ENCODE data around the gene GHRHR.

The GHRHR gene

GRCh38 chr7:30987178-30987577 is 23.4 kb downstream of the GHRHR start:
- no peak for DNase-seq

DNA sequence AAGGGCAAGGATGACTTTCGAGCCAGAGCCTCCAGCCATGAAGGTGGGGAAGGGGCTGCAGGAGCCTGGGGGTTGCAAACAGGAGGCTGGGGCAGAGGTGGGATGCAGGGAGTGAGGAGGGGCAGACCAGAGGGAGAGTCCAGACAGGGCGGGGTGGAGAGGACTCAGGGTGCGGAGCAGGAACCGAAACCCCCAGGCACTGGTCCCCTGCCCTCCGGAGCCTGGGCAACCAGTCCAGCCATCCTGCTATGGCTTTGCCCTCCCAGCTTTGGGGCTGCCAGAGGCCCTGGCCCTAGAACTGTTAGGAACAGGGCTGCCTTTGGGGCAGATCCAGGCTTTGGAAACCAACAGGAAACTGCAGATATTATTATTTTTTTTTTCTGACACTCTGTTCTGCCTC is 24.2 kb downstream of the GHRHR start:
- no peak for DNase-seq

DNA sequence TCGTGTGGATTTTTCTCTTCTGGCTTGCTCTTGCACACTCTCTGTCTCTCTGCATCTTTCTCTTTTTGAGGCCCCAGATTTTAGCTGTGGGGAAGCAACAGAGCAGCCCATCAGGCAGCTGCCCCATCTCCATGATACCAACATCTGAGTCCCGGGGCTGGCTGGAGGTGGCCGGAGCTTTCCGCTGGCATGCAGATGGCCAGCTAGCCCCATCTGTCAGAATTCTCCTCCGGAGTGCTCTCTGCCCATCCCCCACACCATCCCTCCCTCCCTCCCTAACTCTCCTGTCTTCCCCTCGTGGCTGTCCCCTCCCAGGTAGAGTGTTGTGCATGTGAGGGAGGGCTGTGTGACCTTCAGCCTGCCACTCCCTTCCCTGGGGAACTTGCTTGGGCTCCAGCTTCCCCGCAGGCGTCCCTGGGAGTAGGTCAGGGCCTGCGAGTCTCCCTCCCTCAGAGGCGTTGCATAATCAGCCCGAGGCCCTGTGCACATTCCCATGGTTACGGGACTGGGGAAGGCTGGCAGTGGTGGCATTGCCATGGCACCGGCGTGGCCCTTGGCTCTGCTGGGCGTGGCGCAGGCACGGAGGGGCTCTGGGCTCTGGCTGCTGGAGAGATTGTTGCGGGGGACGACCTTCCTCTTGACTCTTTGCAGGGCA is 24.7 kb downstream of the GHRHR start:
- DNase-seq = no peak

GRCh38 chr7:30989008-30989823 is 25.5 kb downstream of the GHRHR start:
- no peak for DNase-seq

GRCh38 chr7:30989824-30990672 is 26.3 kb downstream of the GHRHR start:
- no peak for DNase-seq

DNA sequence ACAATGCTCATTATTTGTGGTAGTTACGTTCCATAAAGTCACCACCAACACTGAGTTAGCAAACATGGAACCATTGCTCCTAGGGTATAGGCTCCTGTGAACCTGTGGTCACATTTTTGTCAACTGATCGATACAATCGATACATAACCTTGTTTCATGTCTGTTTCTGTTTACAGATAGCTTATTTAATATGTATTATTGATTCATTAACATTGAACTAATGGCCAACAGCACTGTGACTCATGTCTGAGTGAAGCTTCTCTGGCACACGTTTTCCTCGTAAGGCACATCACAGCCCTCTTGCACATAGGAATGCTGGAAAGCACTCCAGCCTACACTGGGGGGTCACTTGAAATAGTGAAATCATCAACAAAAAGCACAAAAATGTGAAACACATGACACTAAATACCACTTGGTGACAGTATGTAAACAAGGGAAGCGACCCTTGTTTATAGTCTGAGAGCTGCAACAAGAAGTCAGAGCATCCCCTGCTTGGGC is 27.0 kb downstream of the GHRHR start:
- DNase-seq = no peak

DNA sequence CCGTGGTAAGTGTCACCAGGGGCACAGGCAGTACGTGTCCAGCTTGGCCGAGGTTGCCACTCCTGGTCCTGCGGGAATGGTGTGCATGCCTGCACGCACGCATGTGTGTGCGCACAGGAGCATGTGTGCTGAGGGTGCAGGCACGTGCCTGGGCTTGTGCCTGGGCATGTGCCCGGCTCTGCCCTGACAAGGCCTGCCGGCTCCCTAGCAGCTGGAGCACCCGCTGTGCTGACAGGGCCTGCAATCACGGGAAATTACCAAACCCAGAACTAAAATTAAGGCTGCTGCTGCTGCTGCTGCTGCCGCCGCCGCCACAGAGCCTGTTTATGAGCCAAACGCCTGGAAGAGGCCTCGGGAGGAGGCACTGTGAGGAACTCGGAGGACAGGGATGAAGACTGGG is 28.7 kb downstream of the GHRHR start:
- DNase-seq = no peak

DNA sequence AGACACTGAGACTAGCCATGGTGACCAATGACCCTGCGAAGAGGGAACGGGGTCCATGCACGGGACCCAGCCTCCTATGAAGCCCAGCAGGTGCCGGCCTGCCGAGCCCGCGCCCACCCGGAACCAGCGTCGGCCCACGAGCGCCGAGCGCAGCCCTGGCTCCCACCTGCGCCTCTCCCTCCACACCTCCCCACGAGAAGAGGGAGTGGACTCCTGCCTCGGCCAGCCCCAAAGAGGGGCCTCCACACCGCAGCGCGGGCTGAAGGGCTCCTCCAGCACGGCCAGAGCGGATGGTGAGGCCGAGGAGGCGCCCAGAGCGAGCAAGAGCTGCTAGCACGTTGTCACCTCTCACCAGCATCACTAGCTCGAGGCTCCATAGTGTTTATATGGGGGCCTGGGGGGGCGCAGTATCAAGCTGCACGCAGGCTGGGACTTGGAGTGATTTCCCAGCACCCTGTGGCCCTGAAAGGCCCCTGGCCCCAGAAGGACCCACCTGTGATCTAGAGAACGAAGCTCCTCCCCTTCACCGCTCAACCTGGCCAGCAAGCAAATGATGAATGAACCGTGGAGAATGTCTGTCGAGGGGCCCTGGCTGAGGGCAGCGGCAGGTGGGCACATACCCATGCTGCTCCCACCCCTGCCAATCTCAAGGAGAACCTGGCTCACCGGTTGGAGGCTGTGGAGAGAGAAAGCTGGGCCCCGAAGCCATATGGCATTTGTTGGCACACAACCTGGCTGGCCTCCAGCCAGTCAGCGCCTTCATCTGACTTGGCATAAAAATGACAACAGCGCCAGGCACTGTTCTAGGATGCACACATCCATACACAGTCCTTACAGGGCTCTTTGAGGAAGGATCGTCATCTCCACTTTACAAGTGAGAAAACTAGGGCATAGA is 30.7 kb downstream of the GHRHR start:
- no peak for DNase-seq

GRCh38 chr7:30995536-30995935 is 31.8 kb downstream of the GHRHR start:
- no peak for DNase-seq

DNA sequence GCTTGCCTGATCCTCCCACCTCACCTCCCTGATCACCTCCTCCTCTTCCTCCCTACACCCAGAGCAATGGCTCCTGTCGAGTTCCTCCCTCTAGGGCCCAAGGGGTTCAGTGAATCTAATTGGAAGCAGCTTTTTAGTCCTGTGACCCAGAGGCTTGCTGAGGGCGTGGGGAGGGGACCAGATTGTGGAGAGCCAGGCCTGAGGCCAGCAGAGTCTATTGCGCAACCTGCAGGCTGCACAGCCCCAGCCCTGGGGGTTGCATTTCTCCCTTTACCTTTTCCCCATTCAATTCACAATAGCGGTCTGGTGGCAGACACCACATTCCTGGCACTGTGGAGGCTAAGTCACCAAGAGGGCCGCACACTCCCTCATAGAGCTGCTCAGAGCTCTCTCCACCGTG is 32.5 kb downstream of the GHRHR start:
- no peak for DNase-seq

- no peak for DNase-seq
Measured at GRCh38 chr7:30996883-30997282, 33.1 kb downstream of the GHRHR start.

DNA sequence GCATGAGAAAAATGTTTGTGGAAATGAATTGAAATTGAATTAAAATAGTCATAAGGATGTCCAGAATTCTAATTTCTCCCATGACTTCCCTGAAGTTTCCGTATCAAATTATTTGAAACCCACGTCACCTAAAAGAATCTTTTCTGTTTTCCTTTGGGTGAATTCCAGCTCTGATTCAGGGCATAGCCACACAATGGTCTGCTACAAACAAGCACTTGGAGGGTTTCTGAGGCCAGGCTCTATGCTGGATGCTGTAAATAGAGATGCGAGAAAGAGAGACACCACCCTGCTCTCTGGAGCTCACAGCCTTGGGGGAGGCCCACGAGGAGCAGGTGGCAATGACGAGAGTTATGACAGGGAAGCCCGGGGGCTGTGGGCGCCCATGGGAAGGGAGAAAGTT is 33.6 kb downstream of the GHRHR start:
- no peak for DNase-seq

DNA sequence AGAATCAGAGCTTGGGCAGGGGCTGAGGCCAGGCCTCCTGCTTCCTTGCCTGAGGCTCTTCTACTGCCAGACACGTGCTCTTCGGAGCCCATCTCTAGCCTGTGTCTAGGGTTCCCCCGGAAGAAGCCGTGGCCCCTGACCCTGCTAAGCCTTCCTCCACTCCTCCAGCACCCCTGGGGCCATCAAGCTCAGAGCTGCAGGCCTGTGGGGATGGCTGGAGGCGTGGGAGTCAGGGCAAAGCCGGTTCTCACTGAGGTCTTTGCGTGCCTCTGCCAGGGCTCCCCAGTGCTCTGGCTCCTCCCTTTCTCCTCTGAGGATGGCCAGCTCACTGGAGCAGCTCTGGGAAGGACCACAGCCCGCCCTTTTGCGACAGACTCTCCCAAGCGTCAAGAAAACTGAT is 34.4 kb downstream of the GHRHR start:
- no peak for DNase-seq

DNA sequence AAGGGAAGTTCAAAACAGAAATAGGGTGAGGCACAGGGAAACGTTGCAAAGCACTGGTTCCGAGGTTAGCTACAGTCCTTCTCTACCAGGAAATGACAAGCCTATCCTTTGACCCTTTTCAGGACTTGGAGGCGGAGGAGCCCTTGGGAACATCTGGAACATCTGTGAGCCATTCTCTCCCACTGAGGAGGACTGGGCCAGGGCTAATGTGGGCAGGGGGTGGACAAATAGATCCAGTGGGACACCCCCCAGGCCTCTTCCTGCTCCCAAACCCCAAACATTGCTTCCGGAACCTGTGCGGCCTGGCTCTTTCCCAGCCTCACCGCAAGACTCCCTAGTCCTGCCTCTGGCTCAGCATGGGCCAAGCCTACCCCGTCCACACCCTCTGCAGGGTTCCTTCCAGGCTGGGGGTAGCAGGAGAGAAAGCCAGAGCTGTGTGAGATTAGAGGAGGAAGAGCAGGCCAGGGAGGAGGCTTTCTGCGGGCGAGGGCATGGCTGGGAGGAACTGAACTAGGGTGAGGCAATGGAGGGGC is 36.5 kb downstream of the GHRHR start:
- no peak for DNase-seq

GRCh38 chr7:31000779-31001178 is 37.0 kb downstream of the GHRHR start:
- no peak for DNase-seq

DNA sequence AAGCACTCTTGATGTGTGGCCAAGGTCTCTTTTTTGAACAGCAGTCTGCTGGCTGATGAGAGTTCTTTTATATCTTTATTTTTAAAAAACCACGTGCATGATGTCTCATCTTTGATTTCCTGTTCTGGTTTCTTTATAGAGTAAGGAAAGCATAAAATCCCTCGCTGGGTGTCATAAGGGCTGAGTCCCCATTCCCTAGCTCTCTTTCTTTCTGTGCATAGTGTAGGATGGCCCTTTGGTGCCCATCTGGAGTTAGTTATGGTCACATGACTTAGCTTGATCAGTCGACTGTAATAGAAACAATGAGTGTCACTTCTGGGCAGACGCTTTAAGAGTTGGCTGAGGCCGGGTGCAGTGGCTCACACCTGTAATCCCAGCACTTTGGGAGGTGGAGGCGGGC is 38.5 kb downstream of the GHRHR start:
- no peak for DNase-seq

GRCh38 chr7:31003097-31003496 is 39.3 kb downstream of the GHRHR start:
- no peak for DNase-seq

DNA sequence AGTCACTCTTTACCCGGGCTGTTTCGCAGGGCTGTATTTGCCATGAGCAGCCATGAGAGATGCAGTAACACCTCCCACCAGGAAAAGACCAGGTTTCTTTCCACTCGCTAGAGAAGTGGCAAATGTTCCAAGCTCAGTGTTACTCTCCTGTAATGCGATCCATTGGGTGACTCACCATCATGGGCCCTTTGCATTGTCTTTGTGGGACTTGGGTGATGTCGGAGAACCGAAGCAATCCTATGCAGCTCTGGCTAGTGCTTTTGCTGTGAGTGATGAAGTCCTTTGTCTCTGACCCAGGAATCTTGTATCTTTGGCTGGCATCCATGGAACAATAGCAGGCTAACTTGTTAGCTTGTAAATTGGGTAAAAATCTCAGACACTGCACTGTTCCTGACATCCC is 40.0 kb downstream of the GHRHR start:
- DNase-seq = no peak

- DNase-seq = no peak
Measured at GRCh38 chr7:31004393-31004792, 40.6 kb downstream of the GHRHR start.

DNA sequence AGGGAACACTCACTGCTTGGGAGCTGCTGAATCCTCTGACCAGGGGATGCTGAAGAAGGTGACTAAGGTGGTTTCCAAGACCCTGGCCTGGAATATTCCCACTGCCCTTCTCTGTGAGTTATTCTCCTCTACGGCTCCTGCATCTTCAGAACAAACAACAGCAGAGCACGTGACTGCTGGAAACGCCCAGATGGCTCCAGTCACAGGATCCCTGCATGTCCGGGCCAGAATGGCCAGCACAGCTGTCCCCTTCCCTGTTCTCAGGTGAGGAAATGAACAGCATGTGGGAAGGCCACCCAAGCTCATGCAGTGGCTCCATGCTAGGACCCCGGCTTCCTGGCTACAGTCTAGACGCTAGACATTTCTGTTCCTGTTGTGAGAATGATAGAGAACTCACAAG is 43.1 kb downstream of the GHRHR start:
- no peak for DNase-seq

DNA sequence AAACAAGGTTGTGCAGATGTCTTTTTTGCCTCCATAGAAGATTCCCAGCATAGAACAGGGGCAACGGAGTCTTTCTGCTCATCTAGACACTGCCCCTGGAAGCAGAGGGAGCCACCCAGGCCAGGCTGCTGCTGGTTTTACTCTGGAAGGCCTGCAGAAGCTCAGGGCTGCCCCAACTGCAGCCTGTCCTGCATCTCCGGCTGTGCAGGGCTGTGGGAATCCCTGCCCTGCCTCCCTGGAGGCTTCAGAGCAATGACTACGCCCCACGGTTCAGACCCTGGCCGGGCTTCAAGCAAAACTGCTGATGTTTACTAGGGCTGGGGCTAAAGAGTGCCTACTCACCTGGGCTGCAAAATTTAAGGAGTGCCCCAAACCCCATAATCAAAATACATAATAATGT is 43.9 kb downstream of the GHRHR start:
- no peak for DNase-seq

GRCh38 chr7:31014826-31015225 is 51.1 kb downstream of the GHRHR start:
- DNase-seq = no peak
